Measurements from ENCODE around the gene TMTC1. TPM values are rescaled to one million over a fixed set of nuclear protein-coding genes. Genes with fewer than 3 reads are reported as not detected.

TMTC1 gene
- total RNA-seq, 4 donors from 2014 or later = 20.5 to 80.6 (median 67.1) TPM

DNA sequence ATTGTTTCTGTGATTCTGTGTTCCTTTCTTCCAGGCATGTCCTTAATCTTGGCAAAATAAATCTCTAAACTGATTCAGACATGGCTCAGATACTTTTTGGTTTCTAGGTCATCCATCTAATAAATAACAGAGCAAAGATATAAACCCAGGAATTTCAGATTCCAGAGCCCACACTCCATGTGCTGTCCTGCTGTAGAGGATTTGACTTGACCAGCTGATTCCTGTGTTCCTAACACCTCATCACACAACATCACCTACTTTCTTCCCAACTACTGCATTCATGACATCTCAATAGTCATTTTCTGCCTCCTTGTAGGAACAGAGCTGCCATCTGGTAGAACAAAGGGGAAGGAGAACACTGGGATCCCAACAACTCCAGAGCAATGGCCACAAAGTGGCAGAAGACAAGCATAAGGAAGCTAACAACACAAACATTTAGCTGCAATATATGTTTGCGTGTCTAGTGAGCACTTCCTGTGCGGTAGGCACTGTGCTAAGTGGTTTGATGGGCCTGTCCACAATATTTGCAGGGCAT lies 194.4 kb downstream of the TMTC1 start:
- Histone ChIP-seq H3K4me3 (no peak overlapping the region), H3K9me3 (no peaks in the 10 kb centered on the region), H3K36me3 (no peaks in the 10 kb centered on the region), H3K4me1 (no peaks in the 10 kb centered on the region), H3K27me3 (no peaks in the 10 kb centered on the region), H3K27ac (peak overlapping the region in 1 of 2 donors; percentile 40)
- intact Hi-C loops (cut with DNase I; ENCODE audit: low total_unique reads) = no loop called here
- TF ChIP-seq, protein P1, sequence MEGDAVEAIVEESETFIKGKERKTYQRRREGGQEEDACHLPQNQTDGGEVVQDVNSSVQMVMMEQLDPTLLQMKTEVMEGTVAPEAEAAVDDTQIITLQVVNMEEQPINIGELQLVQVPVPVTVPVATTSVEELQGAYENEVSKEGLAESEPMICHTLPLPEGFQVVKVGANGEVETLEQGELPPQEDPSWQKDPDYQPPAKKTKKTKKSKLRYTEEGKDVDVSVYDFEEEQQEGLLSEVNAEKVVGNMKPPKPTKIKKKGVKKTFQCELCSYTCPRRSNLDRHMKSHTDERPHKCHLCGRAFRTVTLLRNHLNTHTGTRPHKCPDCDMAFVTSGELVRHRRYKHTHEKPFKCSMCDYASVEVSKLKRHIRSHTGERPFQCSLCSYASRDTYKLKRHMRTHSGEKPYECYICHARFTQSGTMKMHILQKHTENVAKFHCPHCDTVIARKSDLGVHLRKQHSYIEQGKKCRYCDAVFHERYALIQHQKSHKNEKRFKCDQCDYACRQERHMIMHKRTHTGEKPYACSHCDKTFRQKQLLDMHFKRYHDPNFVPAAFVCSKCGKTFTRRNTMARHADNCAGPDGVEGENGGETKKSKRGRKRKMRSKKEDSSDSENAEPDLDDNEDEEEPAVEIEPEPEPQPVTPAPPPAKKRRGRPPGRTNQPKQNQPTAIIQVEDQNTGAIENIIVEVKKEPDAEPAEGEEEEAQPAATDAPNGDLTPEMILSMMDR (IDR thresholded peaks at IDR 0.05) = no peak
- no peak for TF ChIP-seq POLR2A (IDR thresholded peaks at IDR 0.05)
- no peak for DNase-seq

DNA sequence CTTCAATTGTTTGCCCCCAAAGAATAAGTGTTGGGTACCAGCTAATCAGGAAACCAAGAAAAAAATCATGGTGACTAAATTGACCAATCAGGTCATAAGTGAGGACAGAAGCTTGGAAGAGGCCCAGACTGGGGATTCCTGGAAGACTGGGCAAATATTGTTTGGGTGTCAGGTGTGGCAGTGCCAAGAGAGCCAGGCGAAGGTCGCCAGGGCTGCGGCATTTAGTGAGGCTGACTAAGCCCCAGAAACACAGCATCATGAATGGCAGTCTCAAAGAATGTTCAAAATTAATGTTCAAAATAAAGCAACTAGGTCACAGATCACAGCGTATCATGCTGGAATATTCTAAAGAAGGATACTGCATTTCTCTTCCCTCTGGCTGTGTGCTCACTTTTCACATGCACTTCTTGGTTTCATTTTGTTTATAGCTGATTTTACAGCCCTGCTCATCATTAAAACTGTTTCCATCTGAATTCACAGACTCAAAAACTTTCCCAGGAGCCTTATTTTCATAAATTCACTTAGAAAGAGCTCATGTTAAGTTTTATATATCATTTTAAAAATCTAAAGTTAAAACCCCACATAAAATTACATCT lies 201.0 kb downstream of the TMTC1 start:
- DNase-seq = no peak
- Histone ChIP-seq H3K9me3 (no peaks in the 10 kb centered on the region), H3K36me3 (no peaks in the 10 kb centered on the region), H3K27ac (peak overlapping the region; percentile 69 to 86), H3K4me1 (no peaks in the 10 kb centered on the region), H3K27me3 (no peaks in the 10 kb centered on the region), H3K4me3 (peak overlapping the region in 1 of 2 donors; percentile 3)
- intact Hi-C loops (cut with DNase I; ENCODE audit: low total_unique reads) = no loop called here
- TF ChIP-seq POLR2A (IDR thresholded peaks at IDR 0.05) = no peak
- TF ChIP-seq, protein P1 (IDR thresholded peaks at IDR 0.05) = no peak

DNA sequence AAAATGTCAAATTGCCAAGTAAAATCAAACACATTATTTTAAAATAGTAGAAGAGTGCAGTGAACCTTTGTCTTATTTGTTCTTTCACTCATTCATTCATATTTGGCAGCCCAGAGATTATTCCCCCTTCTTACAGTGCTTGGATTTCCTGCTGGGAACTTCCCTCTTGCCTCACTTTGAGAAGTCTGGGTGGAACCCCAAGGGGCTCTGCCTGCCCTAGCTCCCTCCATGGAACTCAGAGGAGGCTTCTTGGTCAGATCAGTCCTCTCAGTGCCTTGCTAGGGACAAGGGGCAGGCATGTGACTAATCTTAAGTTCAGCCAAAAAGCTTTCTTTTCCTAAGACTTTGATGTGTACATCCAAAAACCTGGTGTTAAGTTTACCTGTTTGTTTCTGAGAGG lies 201.6 kb downstream of the TMTC1 start:
- Histone ChIP-seq H3K36me3 (no peaks in the 10 kb centered on the region), H3K27ac (peak overlapping the region; percentile 69 to 86), H3K27me3 (no peaks in the 10 kb centered on the region), H3K9me3 (no peaks in the 10 kb centered on the region), H3K4me3 (no peak overlapping the region), H3K4me1 (no peaks in the 10 kb centered on the region)
- TF ChIP-seq POLR2A (IDR thresholded peaks at IDR 0.05) = no peak
- TF ChIP-seq, protein P1 (IDR thresholded peaks at IDR 0.05) = no peak
- intact Hi-C loops (cut with DNase I; ENCODE audit: low total_unique reads) = no loop called here
- DNase-seq = no peak

DNA sequence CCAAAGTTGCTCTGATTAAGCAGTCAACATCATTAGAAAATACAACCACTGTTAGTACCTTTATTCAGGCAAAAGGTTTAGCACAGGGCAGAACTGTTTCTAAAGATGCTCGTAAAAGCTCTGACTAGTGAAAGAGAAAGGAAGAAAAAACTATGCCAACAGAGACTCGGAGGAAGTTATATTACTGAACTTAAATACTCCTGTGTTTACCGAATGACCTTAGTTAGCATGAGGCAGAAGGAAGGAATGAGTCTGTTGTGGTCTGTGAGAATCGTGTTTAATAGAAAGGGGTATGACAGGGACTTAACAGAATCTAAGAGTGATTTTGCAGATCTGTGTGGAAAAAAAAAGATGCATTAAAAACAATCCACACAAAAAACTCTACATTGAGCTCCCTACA lies 202.1 kb downstream of the TMTC1 start:
- Histone ChIP-seq H3K36me3 (no peaks in the 10 kb centered on the region), H3K4me3 (no peak overlapping the region), H3K4me1 (no peaks in the 10 kb centered on the region), H3K27me3 (no peaks in the 10 kb centered on the region), H3K9me3 (no peaks in the 10 kb centered on the region), H3K27ac (peak overlapping the region; percentile 69 to 86)
- DNase-seq = no peak
- intact Hi-C loops (cut with DNase I; ENCODE audit: low total_unique reads) = no loop called here
- TF ChIP-seq, protein P1 (IDR thresholded peaks at IDR 0.05) = no peak
- no peak for TF ChIP-seq POLR2A (IDR thresholded peaks at IDR 0.05)

DNA sequence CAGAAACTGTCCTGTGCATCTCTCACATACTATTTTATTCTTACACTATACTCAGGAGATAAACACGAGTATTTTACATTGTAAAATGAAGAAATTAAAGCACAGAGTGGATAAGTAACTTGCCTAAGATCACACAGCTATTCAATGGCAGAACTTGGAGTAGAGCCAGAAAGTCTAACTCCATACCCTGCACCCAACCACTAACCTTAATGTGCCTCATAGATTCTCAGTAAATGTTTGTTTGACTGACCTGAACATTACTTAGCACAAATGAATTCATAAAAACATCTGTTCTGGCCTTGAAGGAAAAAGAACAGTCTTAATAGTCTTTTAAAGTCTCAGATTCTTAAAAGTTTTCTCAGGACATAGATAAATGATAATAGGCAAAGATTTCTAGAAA lies 202.8 kb downstream of the TMTC1 start:
- Histone ChIP-seq H3K27ac (peak overlapping the region; percentile 69 to 86), H3K27me3 (no peaks in the 10 kb centered on the region)

More for the DNA sequence above, 202.8 kb downstream of the TMTC1 start:
- no peaks in the 10 kb centered on the region for H3K36me3 ChIP-seq
- no peaks in the 10 kb centered on the region for H3K4me1 ChIP-seq
- TF ChIP-seq POLR2A (IDR thresholded peaks at IDR 0.05) = no peak
- TF ChIP-seq, protein P1 (IDR thresholded peaks at IDR 0.05) = no peak
- DNase-seq = no peak
- intact Hi-C loops (cut with DNase I; ENCODE audit: low total_unique reads) = no loop called here
- no peak overlapping the region for H3K4me3 ChIP-seq
- H3K9me3 ChIP-seq = no peaks in the 10 kb centered on the region

All from uterus (tissue), 4 donors.